SU-DHL-6 (cell line): ENCODE results near the gene PNMT.

Experiments
- H2AFZ ChIP-seq: fragments of 200-600 bp; sonication (generic); 2 replicates; pipeline ENCODE4 v1.6.1; 2014; ENCODE audit warnings: low read depth, mild to moderate bottlenecking, moderate library complexity, mixed read lengths, antibody characterized with exemption, low read length; ENCODE audit not compliant: severe bottlenecking
- H3F3A ChIP-seq: fragments of 200-600 bp; shearing (Covaris generic); 2 replicates; pipeline ENCODE4 v1.6.0; 2016; ENCODE audit warnings: antibody characterized with exemption, mild to moderate bottlenecking; ENCODE audit not compliant: insufficient read depth
- H3K27ac ChIP-seq: fragments of 200-600 bp; sonication (generic); 2 replicates; pipeline ENCODE4 v1.5.1; 2016; ENCODE audit warnings: low read depth, mild to moderate bottlenecking, low read length, moderate library complexity, mixed read lengths
- H3K27me3 ChIP-seq: fragments of 200-600 bp; sonication (generic), shearing (Covaris generic); 2 replicates; pipeline ENCODE4 v1.6.0; 2014; ENCODE audit warnings: mild to moderate bottlenecking, low read length
- H3K36me3 ChIP-seq: fragments of 200-600 bp; sonication (generic); 2 replicates; pipeline ENCODE4 v1.6.1; 2014; ENCODE audit warnings: mild to moderate bottlenecking, low read length, mixed read lengths
- H3K4me2 ChIP-seq: fragments of 300-600, 200-600 bp; shearing (Covaris generic), sonication (generic); 2 replicates; pipeline ENCODE4 v1.6.0; 2014; ENCODE audit warnings: low read length, low read depth, mild to moderate bottlenecking; ENCODE audit not compliant: poor library complexity, severe bottlenecking
- H3K4me3 ChIP-seq: fragments of 200-600 bp; sonication (generic); 2 replicates; pipeline ENCODE4 v1.5.1; 2014; ENCODE audit warnings: antibody characterized with exemption, low read length, mild to moderate bottlenecking, mixed read lengths; ENCODE audit not compliant: insufficient read depth, poor library complexity, severe bottlenecking
- H3K79me2 ChIP-seq: fragments of 200-600 bp; sonication (generic); 2 replicates; pipeline ENCODE4 v1.6.1; 2014; ENCODE audit warnings: mild to moderate bottlenecking, low read length, moderate library complexity; ENCODE audit not compliant: insufficient read depth
- H3K9ac ChIP-seq: fragments of 200-600 bp; sonication (generic); 2 replicates; pipeline ENCODE4 v1.7.0; 2014; ENCODE audit warnings: mild to moderate bottlenecking, low read length
- H3K9me2 ChIP-seq: fragments of 200-600 bp; sonication (generic); replicated peaks from 2 replicates; pipeline ENCODE4 v1.6.1; 2014; ENCODE audit warnings: low read length; ENCODE audit not compliant: insufficient read depth
- H3K9me3 ChIP-seq: fragments of 200-600 bp; sonication (generic); 2 replicates; pipeline ENCODE4 v1.6.1; 2014; ENCODE audit warnings: low read length, mixed read lengths; ENCODE audit not compliant: insufficient read depth
- H4K20me1 ChIP-seq: fragments of 200-600 bp; sonication (generic); 2 replicates; pipeline ENCODE4 v1.6.1; 2014; ENCODE audit warnings: low read depth, mild to moderate bottlenecking, antibody characterized with exemption, low read length, moderate library complexity, mixed read lengths
- EZH2phosphoT487 ChIP-seq: fragments of 200-600 bp; sonication (generic), shearing (Covaris generic); conservative IDR thresholded peaks from 2 replicates; pipeline ENCODE4 v1.6.1; 2018; ENCODE audit warnings: mild to moderate bottlenecking, antibody characterized with exemption, low read length, moderate library complexity, mixed read lengths
- TF ChIP-seq, protein P1 (sequence below): fragments of 200-600 bp; sonication (generic); IDR thresholded peaks from one replicate; pipeline ENCODE4 v1.5.1; 2017; ENCODE audit warnings: antibody characterized with exemption, mild to moderate bottlenecking, low read length, moderate library complexity; ENCODE audit not compliant: insufficient read depth, poor library complexity, severe bottlenecking

The PNMT gene

DNA sequence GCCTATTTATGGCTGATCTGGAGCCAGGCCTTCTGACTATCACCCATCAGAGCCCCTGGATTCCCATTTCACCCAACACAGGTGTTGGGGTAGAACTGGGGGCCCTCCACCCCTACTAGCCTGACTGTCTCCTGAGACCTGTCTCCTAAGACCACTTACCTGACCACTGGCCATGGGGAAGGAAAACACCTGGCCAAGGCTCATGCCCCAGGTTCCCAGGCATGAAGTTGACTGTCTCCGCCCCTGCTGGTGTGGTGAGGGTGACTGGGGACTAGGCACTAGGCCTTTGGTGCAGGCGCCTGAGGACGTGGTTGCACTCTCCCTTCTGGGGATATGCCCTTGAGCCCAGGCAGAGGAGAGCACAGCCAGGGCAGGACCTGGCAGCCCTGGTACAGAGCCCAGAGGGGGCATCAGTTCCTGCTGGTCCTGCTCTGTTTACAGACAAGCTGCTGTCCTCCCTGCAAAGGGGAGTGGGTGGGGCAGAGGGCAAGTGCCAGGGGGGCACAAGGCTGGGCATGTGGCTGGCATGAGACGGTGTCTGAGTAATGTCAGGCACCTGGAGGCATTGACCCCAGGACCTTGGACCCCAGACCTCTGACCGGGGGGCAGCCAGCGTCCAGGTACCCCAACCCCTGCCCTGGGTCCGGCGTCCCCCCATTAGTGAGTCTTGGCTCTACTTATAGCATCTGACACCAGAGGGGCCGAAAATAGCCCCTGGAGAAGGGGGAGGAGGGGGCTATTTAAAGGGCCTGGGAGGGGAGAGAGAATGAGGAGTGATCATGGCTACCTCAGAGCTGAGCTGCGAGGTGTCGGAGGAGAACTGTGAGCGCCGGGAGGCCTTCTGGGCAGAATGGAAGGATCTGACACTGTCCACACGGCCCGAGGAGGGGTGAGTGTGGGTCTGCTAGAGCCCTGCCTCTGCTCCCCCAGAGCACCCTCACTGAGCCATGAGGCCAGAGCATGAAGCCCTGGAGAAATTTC lies 3.4 kb upstream of the PNMT start, which contains the start of gene TCAP:
Gene TCAP, plus strand, starts transcription at position 769 of the 981 bp plus-strand sequence. Its CDS starts 11 bp downstream, at position 780.
- H3F3A ChIP-seq: no peaks in the 10 kb centered on the region
- H3K36me3 ChIP-seq: no peaks in the 10 kb centered on the region
- no peaks in the 10 kb centered on the region for H3K79me2 ChIP-seq
- no peaks in the 10 kb centered on the region for H3K9me2 ChIP-seq
- H3K9me3 ChIP-seq: no peaks in the 10 kb centered on the region
- H3K9ac ChIP-seq: no peak within 1 kb of the TSS
- TF ChIP-seq, protein P1, sequence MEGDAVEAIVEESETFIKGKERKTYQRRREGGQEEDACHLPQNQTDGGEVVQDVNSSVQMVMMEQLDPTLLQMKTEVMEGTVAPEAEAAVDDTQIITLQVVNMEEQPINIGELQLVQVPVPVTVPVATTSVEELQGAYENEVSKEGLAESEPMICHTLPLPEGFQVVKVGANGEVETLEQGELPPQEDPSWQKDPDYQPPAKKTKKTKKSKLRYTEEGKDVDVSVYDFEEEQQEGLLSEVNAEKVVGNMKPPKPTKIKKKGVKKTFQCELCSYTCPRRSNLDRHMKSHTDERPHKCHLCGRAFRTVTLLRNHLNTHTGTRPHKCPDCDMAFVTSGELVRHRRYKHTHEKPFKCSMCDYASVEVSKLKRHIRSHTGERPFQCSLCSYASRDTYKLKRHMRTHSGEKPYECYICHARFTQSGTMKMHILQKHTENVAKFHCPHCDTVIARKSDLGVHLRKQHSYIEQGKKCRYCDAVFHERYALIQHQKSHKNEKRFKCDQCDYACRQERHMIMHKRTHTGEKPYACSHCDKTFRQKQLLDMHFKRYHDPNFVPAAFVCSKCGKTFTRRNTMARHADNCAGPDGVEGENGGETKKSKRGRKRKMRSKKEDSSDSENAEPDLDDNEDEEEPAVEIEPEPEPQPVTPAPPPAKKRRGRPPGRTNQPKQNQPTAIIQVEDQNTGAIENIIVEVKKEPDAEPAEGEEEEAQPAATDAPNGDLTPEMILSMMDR: no peak
- no peak for TF ChIP-seq EZH2phosphoT487
- H3K4me3 ChIP-seq: no peak within 1 kb of the TSS
- no peak within 1 kb of the TSS for H3K27ac ChIP-seq
- no peaks in the 10 kb centered on the region for H4K20me1 ChIP-seq
- H3K4me2 ChIP-seq: no peak within 1 kb of the TSS
- no peaks in the 10 kb centered on the region for H3K27me3 ChIP-seq
- no peak within 1 kb of the TSS for H2AFZ ChIP-seq

DNA sequence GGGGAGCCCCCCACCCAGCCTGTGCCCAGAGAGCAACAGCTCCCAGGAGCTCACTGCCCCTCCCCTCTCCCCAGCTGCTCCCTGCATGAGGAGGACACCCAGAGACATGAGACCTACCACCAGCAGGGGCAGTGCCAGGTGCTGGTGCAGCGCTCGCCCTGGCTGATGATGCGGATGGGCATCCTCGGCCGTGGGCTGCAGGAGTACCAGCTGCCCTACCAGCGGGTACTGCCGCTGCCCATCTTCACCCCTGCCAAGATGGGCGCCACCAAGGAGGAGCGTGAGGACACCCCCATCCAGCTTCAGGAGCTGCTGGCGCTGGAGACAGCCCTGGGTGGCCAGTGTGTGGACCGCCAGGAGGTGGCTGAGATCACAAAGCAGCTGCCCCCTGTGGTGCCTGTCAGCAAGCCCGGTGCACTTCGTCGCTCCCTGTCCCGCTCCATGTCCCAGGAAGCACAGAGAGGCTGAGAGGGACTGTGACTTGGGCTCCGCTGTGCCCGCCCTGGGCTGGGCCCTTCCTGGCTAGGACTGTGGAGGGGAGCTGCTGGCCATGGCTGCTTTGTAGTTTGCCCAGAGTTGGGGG lies 2.5 kb upstream of the PNMT start:
- no peaks in the 10 kb centered on the region for H3K9me2 ChIP-seq
- no peak for TF ChIP-seq EZH2phosphoT487
- TF ChIP-seq, protein P1: no peak
- H3K79me2 ChIP-seq: no peaks in the 10 kb centered on the region
- no peak overlapping the region for H2AFZ ChIP-seq
- H3K4me3 ChIP-seq: no peak overlapping the region
- H3K36me3 ChIP-seq: no peaks in the 10 kb centered on the region
- H3K9me3 ChIP-seq: no peaks in the 10 kb centered on the region
- no peak overlapping the region for H3K9ac ChIP-seq
- H3K27ac ChIP-seq: no peak overlapping the region
- H3K4me2 ChIP-seq: no peak overlapping the region
- H3K27me3 ChIP-seq: no peaks in the 10 kb centered on the region
- H3F3A ChIP-seq: no peaks in the 10 kb centered on the region
- no peaks in the 10 kb centered on the region for H4K20me1 ChIP-seq

DNA sequence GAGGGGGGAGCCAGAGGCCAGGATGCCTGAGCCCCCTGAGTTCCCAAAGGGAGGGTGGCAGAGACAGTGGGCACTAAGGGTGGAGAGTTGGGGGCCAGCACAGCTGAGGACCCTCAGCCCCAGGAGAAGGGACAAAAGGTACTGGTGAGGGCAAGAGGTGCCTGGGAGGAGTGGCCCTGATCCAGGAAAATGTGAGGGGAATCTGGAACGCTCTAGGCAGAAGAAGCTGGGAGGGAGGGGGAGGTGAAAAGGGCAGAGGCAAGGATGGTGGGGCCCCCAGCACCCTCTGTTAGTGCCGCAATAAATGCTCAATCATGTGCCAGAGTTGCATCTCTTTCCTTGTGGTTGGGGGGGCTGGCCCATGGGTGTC lies 2.0 kb upstream of the PNMT start:
- no peak overlapping the region for H3K4me2 ChIP-seq
- no peak overlapping the region for H3K27ac ChIP-seq
- no peaks in the 10 kb centered on the region for H3K9me3 ChIP-seq
- no peak overlapping the region for H3K4me3 ChIP-seq
- H3F3A ChIP-seq: no peaks in the 10 kb centered on the region
- no peaks in the 10 kb centered on the region for H3K9me2 ChIP-seq
- no peaks in the 10 kb centered on the region for H3K27me3 ChIP-seq
- H3K79me2 ChIP-seq: no peaks in the 10 kb centered on the region
- H4K20me1 ChIP-seq: no peaks in the 10 kb centered on the region
- H3K36me3 ChIP-seq: no peaks in the 10 kb centered on the region
- H3K9ac ChIP-seq: no peak overlapping the region
- H2AFZ ChIP-seq: no peak overlapping the region
- TF ChIP-seq EZH2phosphoT487: no peak
- TF ChIP-seq, protein P1: no peak
